ENCODE measurements around the gene LRBA. TPM values are rescaled to one million over a fixed set of nuclear protein-coding genes. Genes with fewer than 3 reads are reported as not detected.

Gene LRBA
- total RNA-seq, 1 donor from 2014 or later, result 103 TPM

- H3K4me3 ChIP-seq (ENCODE audit: low read depth, low read length), result no peak overlapping the region
- no peaks in the 10 kb centered on the region for H3K27me3 ChIP-seq (ENCODE audit: control insufficient read depth, insufficient read depth, low read length)
- DNase-seq (ENCODE audit: low read depth) (peak; percentile 37), FAIRE-seq (no peak)
- TF ChIP-seq CTCF (IDR thresholded peaks at IDR 0.05; ENCODE audit: insufficient read depth, low read length, severe bottlenecking), result no peak
- H3K36me3 ChIP-seq (ENCODE audit: control insufficient read depth, insufficient read depth, low read length), result peaks cover 2% of the 10 kb centered on the region
These were observed 315.5 kb downstream of the LRBA start for GRCh38 chr4:150699599-150699998.

- FAIRE-seq (no peak), DNase-seq (ENCODE audit: low read depth) (no peak)
- TF ChIP-seq CTCF (IDR thresholded peaks at IDR 0.05; ENCODE audit: insufficient read depth, low read length, severe bottlenecking), result no peak
- Histone ChIP-seq H3K36me3 (ENCODE audit: control insufficient read depth, insufficient read depth, low read length) (peaks cover 2% of the 10 kb centered on the region), H3K27me3 (ENCODE audit: control insufficient read depth, insufficient read depth, low read length) (no peaks in the 10 kb centered on the region), H3K4me3 (ENCODE audit: low read depth, low read length) (no peak overlapping the region)
These were observed 319.9 kb downstream of the LRBA start for GRCh38 chr4:150695162-150695561.

- Histone ChIP-seq H3K27me3 (ENCODE audit: control insufficient read depth, insufficient read depth, low read length) (no peaks in the 10 kb centered on the region), H3K36me3 (ENCODE audit: control insufficient read depth, insufficient read depth, low read length) (no peaks in the 10 kb centered on the region), H3K4me3 (ENCODE audit: low read depth, low read length) (no peak overlapping the region)
- no peak for TF ChIP-seq CTCF (IDR thresholded peaks at IDR 0.05; ENCODE audit: insufficient read depth, low read length, severe bottlenecking)
- DNase-seq (ENCODE audit: low read depth) (no peak), FAIRE-seq (no peak)
These were observed 320.6 kb downstream of the LRBA start for GRCh38 chr4:150694438-150694837.

GRCh38 chr4:150683775-150684350, 331.2 kb downstream of the LRBA start:
- no peak for FAIRE-seq
- no peak for TF ChIP-seq CTCF (IDR thresholded peaks at IDR 0.05; ENCODE audit: insufficient read depth, low read length, severe bottlenecking)
- Histone ChIP-seq H3K27me3 (ENCODE audit: control insufficient read depth, insufficient read depth, low read length) (no peaks in the 10 kb centered on the region), H3K36me3 (ENCODE audit: control insufficient read depth, insufficient read depth, low read length) (no peaks in the 10 kb centered on the region), H3K4me3 (ENCODE audit: low read depth, low read length) (no peak overlapping the region)
- DNase-seq (ENCODE audit: low read depth), result peak; percentile 11

- H3K36me3 ChIP-seq (ENCODE audit: control insufficient read depth, insufficient read depth, low read length), result no peaks in the 10 kb centered on the region
- no peak for DNase-seq (ENCODE audit: low read depth)
- TF ChIP-seq CTCF (IDR thresholded peaks at IDR 0.05; ENCODE audit: insufficient read depth, low read length, severe bottlenecking), result no peak
- FAIRE-seq, result no peak
- H3K27me3 ChIP-seq (ENCODE audit: control insufficient read depth, insufficient read depth, low read length), result no peaks in the 10 kb centered on the region
- H3K4me3 ChIP-seq (ENCODE audit: low read depth, low read length), result no peak overlapping the region
These were observed 333.0 kb downstream of the LRBA start for GRCh38 chr4:150682126-150682525.

- no peak overlapping the region for H3K4me3 ChIP-seq (ENCODE audit: low read depth, low read length)
- no peaks in the 10 kb centered on the region for H3K36me3 ChIP-seq (ENCODE audit: control insufficient read depth, insufficient read depth, low read length)
- no peak for TF ChIP-seq CTCF (IDR thresholded peaks at IDR 0.05; ENCODE audit: insufficient read depth, low read length, severe bottlenecking)
- DNase-seq (ENCODE audit: low read depth) (no peak), FAIRE-seq (no peak)
- no peaks in the 10 kb centered on the region for H3K27me3 ChIP-seq (ENCODE audit: control insufficient read depth, insufficient read depth, low read length)
These were observed 334.0 kb downstream of the LRBA start for GRCh38 chr4:150681063-150681462.

Data from bronchial epithelial cell (primary cell).